Type B pancreatic cell (in vitro differentiated cells): Measurements from ENCODE around the gene HECW1. TPM values are rescaled to one million over a fixed set of nuclear protein-coding genes. Genes with fewer than 3 reads are reported as not detected.

Experiments
- DNase-seq: peaks from one replicate; pipeline ENCODE4 v3.0.0; 2021; ENCODE audit warnings: mixed read lengths; ENCODE audit not compliant: unreplicated experiment; ENCODE audit errors: extremely low spot score
- H3K27ac Mint-ChIP-seq: 2 replicates; pipeline ENCODE4 v1.8.0; 2021; ENCODE audit warnings: mild to moderate bottlenecking, mixed read lengths
- H3K27me3 Mint-ChIP-seq: 2 replicates; pipeline ENCODE4 v1.8.0; 2021; ENCODE audit warnings: mixed read lengths
- H3K36me3 Mint-ChIP-seq: 2 replicates; pipeline ENCODE4 v1.8.0; 2021; ENCODE audit warnings: mixed read lengths
- H3K4me1 Mint-ChIP-seq: one replicate; pipeline ENCODE4 v1.8.0; 2021; ENCODE audit warnings: mixed read lengths; ENCODE audit not compliant: unreplicated experiment
- H3K4me3 Mint-ChIP-seq: 2 replicates; pipeline ENCODE4 v1.8.0; 2021; ENCODE audit warnings: mild to moderate bottlenecking, mixed read lengths
- H3K9me3 Mint-ChIP-seq: 2 replicates; pipeline ENCODE4 v1.8.0; 2021; ENCODE audit warnings: mixed read lengths
- total RNA-seq: library from RNA; stranded (reverse); gene quantifications from 2 replicates; pipeline ENCODE4 v1.2.1, GENCODE V29; 2021; ENCODE audit warnings: low replicate concordance
- TF ChIP-seq, protein P1 (sequence below): fragments of 200-600 bp; sonication (generic); conservative IDR thresholded peaks from 2 replicates; pipeline ENCODE4 v1.5.0; 2021; ENCODE audit warnings: antibody characterized with exemption, mild to moderate bottlenecking

Gene HECW1
- total RNA-seq, 1 donor from 2014 or later: 1.4 TPM

DNA sequence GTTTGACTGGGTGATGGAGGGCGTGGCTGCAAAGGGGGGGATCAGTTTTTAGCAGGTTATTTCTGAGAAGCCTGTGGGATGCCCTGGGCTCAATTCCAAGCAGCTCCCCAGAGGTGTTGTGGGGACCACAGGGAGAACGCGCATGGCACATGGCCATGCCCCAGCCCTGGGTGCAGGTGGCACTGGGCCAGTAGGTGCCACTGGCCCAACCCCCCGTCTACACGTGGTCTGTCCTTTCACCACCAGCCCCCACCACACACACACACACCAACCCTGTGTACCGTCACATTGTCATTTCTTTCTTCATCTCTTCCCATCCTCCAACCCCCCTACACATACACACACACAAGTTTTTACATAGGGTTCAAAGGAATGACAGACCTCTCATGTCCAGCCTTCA, 355.4 kb downstream of the HECW1 start:
- DNase-seq: no peak
- peaks cover 6% of the 10 kb centered on the region for H3K4me1 Mint-ChIP-seq
- H3K27me3 Mint-ChIP-seq: peaks cover 20% of the 10 kb centered on the region
- no peaks in the 10 kb centered on the region for H3K9me3 Mint-ChIP-seq
- no peak overlapping the region for H3K4me3 Mint-ChIP-seq
- no peak overlapping the region for H3K27ac Mint-ChIP-seq
- H3K36me3 Mint-ChIP-seq: no peaks in the 10 kb centered on the region
- TF ChIP-seq, protein P1, sequence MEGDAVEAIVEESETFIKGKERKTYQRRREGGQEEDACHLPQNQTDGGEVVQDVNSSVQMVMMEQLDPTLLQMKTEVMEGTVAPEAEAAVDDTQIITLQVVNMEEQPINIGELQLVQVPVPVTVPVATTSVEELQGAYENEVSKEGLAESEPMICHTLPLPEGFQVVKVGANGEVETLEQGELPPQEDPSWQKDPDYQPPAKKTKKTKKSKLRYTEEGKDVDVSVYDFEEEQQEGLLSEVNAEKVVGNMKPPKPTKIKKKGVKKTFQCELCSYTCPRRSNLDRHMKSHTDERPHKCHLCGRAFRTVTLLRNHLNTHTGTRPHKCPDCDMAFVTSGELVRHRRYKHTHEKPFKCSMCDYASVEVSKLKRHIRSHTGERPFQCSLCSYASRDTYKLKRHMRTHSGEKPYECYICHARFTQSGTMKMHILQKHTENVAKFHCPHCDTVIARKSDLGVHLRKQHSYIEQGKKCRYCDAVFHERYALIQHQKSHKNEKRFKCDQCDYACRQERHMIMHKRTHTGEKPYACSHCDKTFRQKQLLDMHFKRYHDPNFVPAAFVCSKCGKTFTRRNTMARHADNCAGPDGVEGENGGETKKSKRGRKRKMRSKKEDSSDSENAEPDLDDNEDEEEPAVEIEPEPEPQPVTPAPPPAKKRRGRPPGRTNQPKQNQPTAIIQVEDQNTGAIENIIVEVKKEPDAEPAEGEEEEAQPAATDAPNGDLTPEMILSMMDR: no peak

DNA sequence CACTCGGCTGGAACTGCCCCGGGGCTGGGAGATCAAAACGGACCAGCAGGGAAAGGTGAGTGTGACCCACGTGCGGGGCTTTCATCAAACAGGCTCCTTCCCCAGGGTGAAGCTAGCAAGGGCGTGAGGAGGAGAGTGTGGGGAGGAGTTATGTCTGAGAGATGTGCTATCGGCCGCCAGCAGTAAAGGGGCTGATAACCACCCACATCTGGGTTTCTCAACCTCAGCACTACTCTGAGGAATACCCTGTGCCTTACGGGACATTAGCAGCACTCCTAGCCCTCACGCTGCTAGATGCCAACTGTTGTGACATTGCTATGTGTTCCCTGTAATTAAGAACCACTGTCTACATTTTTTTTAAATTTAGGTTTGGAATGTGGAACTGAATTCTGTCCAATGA, 356.6 kb downstream of the HECW1 start:
- Mint-ChIP-seq H3K9me3 (no peaks in the 10 kb centered on the region), H3K4me3 (no peak overlapping the region), H3K27ac (no peak overlapping the region), H3K4me1 (peaks cover 6% of the 10 kb centered on the region), H3K27me3 (peaks cover 11% of the 10 kb centered on the region), H3K36me3 (no peaks in the 10 kb centered on the region)
- no peak for DNase-seq
- TF ChIP-seq, protein P1: no peak

DNA sequence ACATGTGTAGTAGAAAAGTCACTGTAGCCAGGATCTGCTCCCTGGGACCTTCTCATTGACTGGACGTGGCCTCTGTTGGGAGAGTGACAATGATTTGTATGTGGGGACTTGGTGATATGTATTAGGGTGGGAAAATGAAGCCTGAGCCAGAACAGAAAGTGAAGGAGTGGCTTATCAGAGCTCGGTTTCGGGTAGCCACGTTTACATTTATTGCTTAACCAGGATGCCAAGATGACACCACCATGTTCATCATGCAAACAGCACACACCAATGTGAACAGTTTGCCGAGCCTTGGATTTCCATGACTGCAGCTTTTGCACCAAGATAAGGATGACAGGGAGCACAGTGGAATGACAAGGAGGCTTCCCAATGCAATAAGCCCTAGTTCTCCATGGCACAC, 357.7 kb downstream of the HECW1 start:
- peaks cover 6% of the 10 kb centered on the region for H3K4me1 Mint-ChIP-seq
- no peak overlapping the region for H3K27ac Mint-ChIP-seq
- DNase-seq: no peak
- H3K9me3 Mint-ChIP-seq: no peaks in the 10 kb centered on the region
- TF ChIP-seq, protein P1: no peak
- no peak overlapping the region for H3K4me3 Mint-ChIP-seq
- no peaks in the 10 kb centered on the region for H3K36me3 Mint-ChIP-seq
- peaks cover 11% of the 10 kb centered on the region for H3K27me3 Mint-ChIP-seq

DNA sequence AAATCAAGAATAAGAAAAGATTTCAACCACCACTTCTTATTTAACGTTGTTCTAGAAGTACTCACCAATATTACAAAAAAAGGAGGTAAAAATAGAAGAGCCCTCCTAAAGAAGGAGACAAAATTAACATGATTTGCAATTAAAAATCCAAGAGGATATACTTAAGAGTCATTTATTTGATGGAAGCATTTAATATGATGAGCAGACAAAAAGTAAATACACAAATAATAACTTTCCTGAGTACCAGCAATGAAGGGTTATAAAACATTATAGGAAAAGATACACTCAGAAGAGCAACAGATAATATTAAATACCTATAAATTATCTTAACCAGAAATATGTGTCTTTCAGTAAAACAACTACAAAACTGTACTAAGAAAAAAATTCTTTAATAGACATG, 363.5 kb downstream of the HECW1 start:
- no peak overlapping the region for H3K4me3 Mint-ChIP-seq
- no peaks in the 10 kb centered on the region for H3K9me3 Mint-ChIP-seq
- no peak for DNase-seq
- TF ChIP-seq, protein P1: no peak
- no peaks in the 10 kb centered on the region for H3K36me3 Mint-ChIP-seq
- H3K27me3 Mint-ChIP-seq: no peaks in the 10 kb centered on the region
- H3K27ac Mint-ChIP-seq: no peak overlapping the region
- no peaks in the 10 kb centered on the region for H3K4me1 Mint-ChIP-seq

DNA sequence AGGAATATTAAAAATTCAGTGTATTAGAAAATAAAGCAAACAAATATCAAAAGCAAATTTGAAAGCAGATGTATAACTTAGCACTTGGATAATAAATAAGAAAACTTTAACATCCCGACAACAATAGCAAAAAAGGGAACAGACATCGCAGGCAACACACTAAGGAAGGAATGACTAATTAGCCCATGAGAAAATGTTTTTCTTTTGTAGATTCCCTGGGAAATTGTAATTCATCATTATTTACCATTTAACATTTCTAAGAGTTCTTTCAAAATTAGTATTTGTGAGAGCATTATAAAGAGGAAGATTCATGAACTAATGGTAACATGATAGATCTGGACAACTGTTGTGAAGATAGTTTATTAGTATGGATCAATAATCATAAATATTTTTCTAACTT, 364.4 kb downstream of the HECW1 start:
- DNase-seq: no peak
- TF ChIP-seq, protein P1: no peak
- Mint-ChIP-seq H3K36me3 (no peaks in the 10 kb centered on the region), H3K27me3 (no peaks in the 10 kb centered on the region), H3K9me3 (no peaks in the 10 kb centered on the region), H3K4me1 (peaks cover under 1% of the 10 kb centered on the region), H3K4me3 (no peak overlapping the region), H3K27ac (no peak overlapping the region)

DNA sequence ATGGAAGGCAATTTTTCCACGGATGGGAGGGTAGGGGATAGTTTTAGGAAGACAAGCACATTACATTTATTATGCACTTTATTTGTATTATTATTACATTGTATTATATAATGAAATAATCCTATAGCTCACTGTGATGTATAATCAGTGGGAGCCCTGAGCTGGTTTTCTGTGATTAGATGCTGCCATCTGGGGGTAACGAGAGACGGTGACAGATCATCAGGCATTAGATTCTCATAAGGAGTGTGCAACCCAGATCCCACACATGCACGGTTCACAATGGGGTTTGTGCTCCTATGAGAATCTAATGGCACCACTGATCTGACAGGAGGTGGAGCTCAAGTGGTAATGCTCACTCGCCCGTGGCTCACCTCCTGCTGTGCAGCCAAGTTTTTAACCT, 366.6 kb downstream of the HECW1 start:
- H3K4me3 Mint-ChIP-seq: no peak overlapping the region
- peaks cover 5% of the 10 kb centered on the region for H3K9me3 Mint-ChIP-seq
- TF ChIP-seq, protein P1: peak; percentile 24
- H3K4me1 Mint-ChIP-seq: peaks cover 9% of the 10 kb centered on the region
- H3K27me3 Mint-ChIP-seq: no peaks in the 10 kb centered on the region
- no peak overlapping the region for H3K27ac Mint-ChIP-seq
- no peak for DNase-seq
- no peaks in the 10 kb centered on the region for H3K36me3 Mint-ChIP-seq
